K562 (cell line): Measurements from ENCODE around the gene BOLA1. TPM values are rescaled to one million over a fixed set of nuclear protein-coding genes. Genes with fewer than 3 reads are reported as not detected.
A peak's percentile ranks its signal among the peaks of the same experiment; 100 is the strongest.

ENCODE experiments used
- CCAR2 ChIP-seq: fragments of 200-400 bp; formaldehyde crosslinking; IDR thresholded peaks from 2 replicates; pipeline ENCODE4 v1.6.1; 2017; ENCODE audit warnings: mild to moderate bottlenecking, low read depth, low read length
- HSF4 ChIP-seq: fragments of 250-450 bp; sonication (Bioruptor Pico); IDR thresholded peaks from 2 replicates; pipeline ENCODE4 v2.1.2; 2022; ENCODE audit warnings: mild to moderate bottlenecking, moderate library complexity, borderline replicate concordance
- PCBP1 ChIP-seq: fragments of 200-400 bp; formaldehyde crosslinking; IDR thresholded peaks from 2 replicates; pipeline ENCODE4 v1.6.1; 2018; ENCODE audit warnings: mild to moderate bottlenecking, low read depth, low read length; ENCODE audit not compliant: poor library complexity, severe bottlenecking
- SNIP1 ChIP-seq: fragments of 450-650 bp; IDR thresholded peaks from 2 replicates; pipeline ENCODE4 v1.7.1; 2017; ENCODE audit warnings: low read depth, mild to moderate bottlenecking
- TEAD2 ChIP-seq: fragments of 450-650 bp; IDR thresholded peaks from 2 replicates; pipeline ENCODE4 v1.6.1; 2016; ENCODE audit warnings: missing genetic modification characterization, control low read depth, missing compliant biosample characterization
- ZNF239 ChIP-seq: fragments of 250-450 bp; sonication (Bioruptor Pico); IDR thresholded peaks from 2 replicates; pipeline ENCODE4 v1.4.0; 2020; ENCODE audit warnings: mild to moderate bottlenecking
- ZNF584 ChIP-seq: fragments of 200-800 bp; sonication (Bioruptor generic); IDR thresholded peaks from 2 replicates; pipeline ENCODE4 v1.6.1; 2016; ENCODE audit warnings: low read depth, mild to moderate bottlenecking, missing genetic modification characterization, missing compliant biosample characterization
- polyA plus RNA-seq, 8 experiments: library from polyadenylated mRNA; depleted of rRNA in 4 of 8; stranded (reverse) in 5 of 8; unstranded in 3 of 8; fragments of >200 nt; fragmentation: Nextera tagmentation in 2 of 8; fragmentation: Illumina TruSeq in 1 of 8; extraction: Ambion mirVana in 2 of 8; extraction: Trizol in 1 of 8; gene quantifications; 2 replicates each; pipeline versions ENCODE4 v1.2.1 to v1.2.3, GENCODE V29; 2011 to 2014; ENCODE audit warnings: inconsistent platforms in 1 of 8, missing spikeins in 1 of 8
- total RNA-seq, 7 experiments: library from RNA; depleted of rRNA in 6 of 7; stranded (reverse); fragments of >200 nt in 6 of 7; fragmentation: Illumina TruSeq in 2 of 7; extraction: Trizol in 2 of 7; gene quantifications; 2 replicates each; pipeline versions ENCODE4 v1.2.1 to v1.2.3, GENCODE V29; 2011 to 2021; ENCODE audit warnings: low replicate concordance in 1 of 7
- TF ChIP-seq, protein P1 (sequence below): sonication (generic); formaldehyde crosslinking; IDR thresholded peaks from 2 replicates; pipeline ENCODE4 v1.8.0; 2022; ENCODE audit warnings: missing genetic modification reagents, mild to moderate bottlenecking, borderline replicate concordance
- TF ChIP-seq, protein P2 (sequence below): fragments of 200-800 bp; sonication (Bioruptor generic); IDR thresholded peaks from 2 replicates; pipeline ENCODE4 v1.6.1; 2016; ENCODE audit warnings: missing genetic modification characterization, missing compliant biosample characterization

BOLA1 gene
- total and polyA plus RNA-seq, 9 of the 15 experiments (the other 6 are each of a cell fraction or from before 2014, with no cell fraction given): 0.18 to 1.2 (median 0.40) TPM; not detected in 2

DNA sequence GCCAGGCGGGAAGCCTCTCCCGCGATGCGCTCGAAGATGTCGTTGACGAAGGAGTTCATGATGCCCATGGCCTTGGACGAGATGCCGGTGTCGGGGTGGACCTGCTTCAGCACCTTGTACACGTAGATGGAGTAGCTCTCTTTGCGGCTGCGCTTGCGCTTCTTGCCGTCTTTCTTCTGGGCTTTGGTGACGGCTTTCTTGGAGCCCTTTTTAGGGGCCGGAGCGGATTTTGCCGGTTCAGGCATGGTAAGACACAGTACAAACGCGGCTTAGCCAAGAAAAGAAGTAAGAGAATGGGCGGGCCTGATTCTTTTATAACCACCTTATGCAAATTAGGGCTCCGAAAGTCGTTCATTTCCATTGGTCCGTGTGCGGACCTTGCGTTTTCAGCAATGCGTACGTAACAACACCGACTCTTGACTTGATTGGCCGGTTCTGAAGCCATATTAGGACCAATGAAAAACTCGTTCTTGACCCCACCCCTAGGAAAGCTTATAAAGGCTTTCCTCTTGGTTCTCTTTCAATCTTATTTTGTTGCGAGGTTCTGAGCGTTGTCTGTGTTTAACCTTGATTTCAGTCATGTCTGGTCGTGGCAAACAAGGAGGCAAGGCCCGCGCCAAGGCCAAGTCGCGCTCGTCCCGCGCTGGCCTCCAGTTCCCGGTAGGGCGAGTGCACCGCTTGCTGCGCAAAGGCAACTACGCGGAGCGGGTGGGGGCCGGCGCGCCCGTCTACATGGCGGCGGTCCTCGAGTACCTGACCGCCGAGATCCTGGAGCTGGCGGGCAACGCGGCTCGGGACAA is 12.8 kb upstream of the BOLA1 start (continued):
- TF ChIP-seq, protein P1, sequence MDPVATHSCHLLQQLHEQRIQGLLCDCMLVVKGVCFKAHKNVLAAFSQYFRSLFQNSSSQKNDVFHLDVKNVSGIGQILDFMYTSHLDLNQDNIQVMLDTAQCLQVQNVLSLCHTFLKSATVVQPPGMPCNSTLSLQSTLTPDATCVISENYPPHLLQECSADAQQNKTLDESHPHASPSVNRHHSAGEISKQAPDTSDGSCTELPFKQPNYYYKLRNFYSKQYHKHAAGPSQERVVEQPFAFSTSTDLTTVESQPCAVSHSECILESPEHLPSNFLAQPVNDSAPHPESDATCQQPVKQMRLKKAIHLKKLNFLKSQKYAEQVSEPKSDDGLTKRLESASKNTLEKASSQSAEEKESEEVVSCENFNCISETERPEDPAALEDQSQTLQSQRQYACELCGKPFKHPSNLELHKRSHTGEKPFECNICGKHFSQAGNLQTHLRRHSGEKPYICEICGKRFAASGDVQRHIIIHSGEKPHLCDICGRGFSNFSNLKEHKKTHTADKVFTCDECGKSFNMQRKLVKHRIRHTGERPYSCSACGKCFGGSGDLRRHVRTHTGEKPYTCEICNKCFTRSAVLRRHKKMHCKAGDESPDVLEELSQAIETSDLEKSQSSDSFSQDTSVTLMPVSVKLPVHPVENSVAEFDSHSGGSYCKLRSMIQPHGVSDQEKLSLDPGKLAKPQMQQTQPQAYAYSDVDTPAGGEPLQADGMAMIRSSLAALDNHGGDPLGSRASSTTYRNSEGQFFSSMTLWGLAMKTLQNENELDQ (CRISPR knock-in tag): no peak
- TF ChIP-seq ZNF584 (CRISPR knock-in tag) (no peak), SNIP1 (no peak), ZNF239 (CRISPR knock-in tag) (no peak), TEAD2 (tag) (no peak), HSF4 (no peak), CCAR2 (no peak), PCBP1 (peak; percentile 92)
- TF ChIP-seq, protein P2, sequence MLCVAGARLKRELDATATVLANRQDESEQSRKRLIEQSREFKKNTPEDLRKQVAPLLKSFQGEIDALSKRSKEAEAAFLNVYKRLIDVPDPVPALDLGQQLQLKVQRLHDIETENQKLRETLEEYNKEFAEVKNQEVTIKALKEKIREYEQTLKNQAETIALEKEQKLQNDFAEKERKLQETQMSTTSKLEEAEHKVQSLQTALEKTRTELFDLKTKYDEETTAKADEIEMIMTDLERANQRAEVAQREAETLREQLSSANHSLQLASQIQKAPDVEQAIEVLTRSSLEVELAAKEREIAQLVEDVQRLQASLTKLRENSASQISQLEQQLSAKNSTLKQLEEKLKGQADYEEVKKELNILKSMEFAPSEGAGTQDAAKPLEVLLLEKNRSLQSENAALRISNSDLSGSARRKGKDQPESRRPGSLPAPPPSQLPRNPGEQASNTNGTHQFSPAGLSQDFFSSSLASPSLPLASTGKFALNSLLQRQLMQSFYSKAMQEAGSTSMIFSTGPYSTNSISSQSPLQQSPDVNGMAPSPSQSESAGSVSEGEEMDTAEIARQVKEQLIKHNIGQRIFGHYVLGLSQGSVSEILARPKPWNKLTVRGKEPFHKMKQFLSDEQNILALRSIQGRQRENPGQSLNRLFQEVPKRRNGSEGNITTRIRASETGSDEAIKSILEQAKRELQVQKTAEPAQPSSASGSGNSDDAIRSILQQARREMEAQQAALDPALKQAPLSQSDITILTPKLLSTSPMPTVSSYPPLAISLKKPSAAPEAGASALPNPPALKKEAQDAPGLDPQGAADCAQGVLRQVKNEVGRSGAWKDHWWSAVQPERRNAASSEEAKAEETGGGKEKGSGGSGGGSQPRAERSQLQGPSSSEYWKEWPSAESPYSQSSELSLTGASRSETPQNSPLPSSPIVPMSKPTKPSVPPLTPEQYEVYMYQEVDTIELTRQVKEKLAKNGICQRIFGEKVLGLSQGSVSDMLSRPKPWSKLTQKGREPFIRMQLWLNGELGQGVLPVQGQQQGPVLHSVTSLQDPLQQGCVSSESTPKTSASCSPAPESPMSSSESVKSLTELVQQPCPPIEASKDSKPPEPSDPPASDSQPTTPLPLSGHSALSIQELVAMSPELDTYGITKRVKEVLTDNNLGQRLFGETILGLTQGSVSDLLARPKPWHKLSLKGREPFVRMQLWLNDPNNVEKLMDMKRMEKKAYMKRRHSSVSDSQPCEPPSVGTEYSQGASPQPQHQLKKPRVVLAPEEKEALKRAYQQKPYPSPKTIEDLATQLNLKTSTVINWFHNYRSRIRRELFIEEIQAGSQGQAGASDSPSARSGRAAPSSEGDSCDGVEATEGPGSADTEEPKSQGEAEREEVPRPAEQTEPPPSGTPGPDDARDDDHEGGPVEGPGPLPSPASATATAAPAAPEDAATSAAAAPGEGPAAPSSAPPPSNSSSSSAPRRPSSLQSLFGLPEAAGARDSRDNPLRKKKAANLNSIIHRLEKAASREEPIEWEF (CRISPR knock-in tag): no peak
